K562 (cell line): ENCODE data around the gene BCKDHB. TPM values are rescaled to one million over a fixed set of nuclear protein-coding genes. Genes with fewer than 3 reads are reported as not detected.

ENCODE experiments used
- ATAC-seq: fragments of 200-7000 bp; cut with Tn5 transposase; 3 replicates; pipeline ENCODE4 v1.9.1; 2020; ENCODE audit warnings: moderate library complexity
- BruUV-seq: library from RNA; stranded (reverse); fragments of 400-500 nt; replicated peaks from 2 replicates; lab custom pipeline; 2021; lab: Mats Ljungman, UMichigan
- CTCF ChIA-PET: fragments of 300-600 bp; formaldehyde crosslinking; extraction: SDS; loops from one replicate; lab custom pipeline; 2021; ENCODE audit warnings: low intra/inter-chr PET ratio; lab: Yijun Ruan, JAX
- POLR2A ChIA-PET: fragments of 300-600, 350-650 bp; sonication (Branson Sonifier 250); formaldehyde crosslinking; extraction: SDS; loops from one replicate; lab custom pipeline; 2021; ENCODE audit warnings: antibody characterized with exemption, inconsistent platforms; lab: Yijun Ruan, JAX
- DNase-seq, 4 experiments: peaks; one replicate each; pipeline versions ENCODE4 v3.0.0 to v3.0.0-alpha.2; 2011 to 2018; ENCODE audit warnings: low spot score in 3 of 4, mixed read lengths in 3 of 4; ENCODE audit errors: extremely low read depth in 1 of 4
- FAIRE-seq: peaks from 2 replicates; lab custom pipeline; 2011; peaks lifted over from hg19 to GRCh38; lab: Jason Lieb, UNC
- H2AFZ ChIP-seq: 2 replicates; pipeline ENCODE4 v1.6.0; 2011; ENCODE audit warnings: low read depth, low read length, control low read depth, inconsistent platforms
- H3K27ac ChIP-seq: fragments of 200-600 bp; 3 replicates; pipeline ENCODE4 v1.8.0; 2011; ENCODE audit warnings: low read depth, mild to moderate bottlenecking, control low read depth, inconsistent platforms, low read length, moderate library complexity, mixed read lengths; ENCODE audit errors: extremely low read depth
- H3K27me3 ChIP-seq, 2 experiments: fragments of 300-600 bp in 1 of 2; 2 replicates in 1 of 2; 3 replicates in 1 of 2; pipeline versions ENCODE4 v1.6.0 to v1.8.0; 2011; ENCODE audit warnings: inconsistent platforms in 2 of 2, low read length in 2 of 2, mild to moderate bottlenecking in 1 of 2, mixed read lengths in 1 of 2, moderate library complexity in 1 of 2; ENCODE audit not compliant: control insufficient read depth in 2 of 2, insufficient read depth in 2 of 2
- H3K36me3 ChIP-seq: fragments of 300-600 bp; 3 replicates; pipeline ENCODE4 v1.8.0; 2011; ENCODE audit warnings: mild to moderate bottlenecking, low read length, inconsistent platforms; ENCODE audit not compliant: control insufficient read depth, insufficient read depth
- H3K4me1 ChIP-seq, 2 experiments: fragments of 200-600 bp in 1 of 2; replicated peaks in 1 of 2; 2 replicates in 1 of 2; 3 replicates in 1 of 2; pipeline versions ENCODE4 v1.5.1 to v1.8.0; 2011; ENCODE audit warnings: inconsistent platforms in 2 of 2, low read length in 2 of 2, mild to moderate bottlenecking in 1 of 2, mixed read lengths in 1 of 2, moderate library complexity in 1 of 2; ENCODE audit not compliant: control insufficient read depth in 2 of 2, insufficient read depth in 2 of 2
- H3K4me2 ChIP-seq: 2 replicates; pipeline ENCODE4 v1.6.1; 2011; ENCODE audit warnings: low read length, control low read depth, inconsistent platforms, mixed read lengths; ENCODE audit not compliant: insufficient read depth
- H3K4me3 ChIP-seq: fragments of 200-600 bp; sonication (generic), shearing (Covaris generic); 2 replicates; pipeline ENCODE4 v1.5.1; 2016; ENCODE audit warnings: control low read depth, inconsistent platforms
- H3K79me2 ChIP-seq: fragments of 200-600 bp; 3 replicates; pipeline ENCODE4 v1.8.0; 2011; ENCODE audit warnings: low read length, inconsistent platforms; ENCODE audit not compliant: control insufficient read depth, insufficient read depth
- H3K9ac ChIP-seq, 2 experiments: 2 replicates each; pipeline versions ENCODE4 v1.6.0 to v1.6.1; 2011; ENCODE audit warnings: low read depth in 2 of 2, low read length in 2 of 2, control low read depth in 1 of 2, inconsistent platforms in 1 of 2, mild to moderate bottlenecking in 1 of 2, mixed read lengths in 1 of 2; ENCODE audit not compliant: insufficient read depth in 1 of 2
- H3K9me1 ChIP-seq: one replicate; pipeline ENCODE4 v1.6.0; 2011; ENCODE audit warnings: inconsistent platforms, mild to moderate bottlenecking, low read length, moderate library complexity; ENCODE audit not compliant: control insufficient read depth, insufficient read depth
- H3K9me3 ChIP-seq: replicated peaks from 2 replicates; pipeline ENCODE4 v1.5.1; 2011; ENCODE audit warnings: low read depth, low read length, inconsistent platforms; ENCODE audit not compliant: control insufficient read depth, insufficient read depth
- H4K20me1 ChIP-seq: replicated peaks from 2 replicates; pipeline ENCODE4 v1.6.1; 2011; ENCODE audit warnings: low read length, inconsistent platforms, mixed read lengths; ENCODE audit not compliant: control insufficient read depth, insufficient read depth
- NFE2 ChIP-seq: IDR thresholded peaks from 2 replicates; pipeline ENCODE4 v1.6.1; 2014; ENCODE audit warnings: antibody characterized with exemption, low read depth
- POLR2AphosphoS5 ChIP-seq: IDR thresholded peaks from 2 replicates; pipeline ENCODE4 v1.6.1; 2011; ENCODE audit warnings: mild to moderate bottlenecking, low read depth, low read length, moderate library complexity; ENCODE audit not compliant: control insufficient read depth, insufficient read depth
- ZC3H8 ChIP-seq: fragments of 450-650 bp; IDR thresholded peaks from 2 replicates; pipeline ENCODE4 v1.6.1; 2017
- ZNF316 ChIP-seq: fragments of 450-650 bp; IDR thresholded peaks from 2 replicates; pipeline ENCODE4 v1.6.1; 2016
- WGBS: fragments of 100-300 bp; shearing (Covaris generic); methylation state at CpG from one replicate; pipeline ENCODE4 v1.1.6; 2016; ENCODE audit warnings: low coverage, mixed read lengths; ENCODE audit not compliant: insufficient coverage; ENCODE audit errors: missing lambda C conversion rate; 5-methylcytosine and 5-hydroxymethylcytosine counted together
- in situ Hi-C: fragments of 300-500 bp; cut with MboI; formaldehyde crosslinking; loops from 4 replicates; pipeline ENCODE4 v1.15.0; 2018; ENCODE audit warnings: inconsistent platforms, mixed read lengths
- intact Hi-C: fragments of 100-400 bp; cut with micrococcal nuclease; formaldehyde crosslinking; loops from 2 replicates; pipeline ENCODE4 v1.14.2; 2022
- polyA plus RNA-seq, 8 experiments: library from polyadenylated mRNA; depleted of rRNA in 4 of 8; stranded (reverse) in 5 of 8; unstranded in 3 of 8; fragments of >200 nt; fragmentation: Nextera tagmentation in 2 of 8; fragmentation: Illumina TruSeq in 1 of 8; extraction: Ambion mirVana in 2 of 8; extraction: Trizol in 1 of 8; gene quantifications; 2 replicates each; pipeline versions ENCODE4 v1.2.1 to v1.2.3, GENCODE V29; 2011 to 2014; ENCODE audit warnings: inconsistent platforms in 1 of 8, missing spikeins in 1 of 8
- total RNA-seq, 7 experiments: library from RNA; depleted of rRNA in 6 of 7; stranded (reverse); fragments of >200 nt in 6 of 7; fragmentation: Illumina TruSeq in 2 of 7; extraction: Trizol in 2 of 7; gene quantifications; 2 replicates each; pipeline versions ENCODE4 v1.2.1 to v1.2.3, GENCODE V29; 2011 to 2021; ENCODE audit warnings: low replicate concordance in 1 of 7

BCKDHB gene
- total and polyA plus RNA-seq, 9 of the 15 experiments (the other 6 are each of a cell fraction or from before 2014, with no cell fraction given) = 4.1 to 23.7 (median 7.5) TPM

- no TSS peak for BruUV-seq
These were observed 98.9 kb downstream of the BCKDHB start for GRCh38 chr6:80205404-80205803.

GRCh38 chr6:80206758-80207157 is 100.3 kb downstream of the BCKDHB start:
- intact Hi-C loops = no loop called here
- CTCF ChIA-PET = no interaction called here
- POLR2A ChIA-PET = no interaction called here
- Histone ChIP-seq H3K79me2 (no peaks in the 10 kb centered on the region), H2AFZ (no peak overlapping the region)
- no TSS peak for BruUV-seq
- TF ChIP-seq NFE2 (no peak), ZNF316 (peak; percentile 29; the same call in 1 of the 2 replicates), POLR2AphosphoS5 (no peak)
- TF ChIP-seq, all 486 proteins: peak for 1
- H3K36me3 ChIP-seq = no peaks in the 10 kb centered on the region
- no peak for FAIRE-seq
- H4K20me1 ChIP-seq = no peaks in the 10 kb centered on the region
- in situ Hi-C loops = loop anchor here (10.0 kb wide), 1 partner anchor 232 kb away; no protein-coding TSS in a partner anchor
- H3K27me3 ChIP-seq = no peaks in the 10 kb centered on the region
- no peak overlapping the region for H3K4me3 ChIP-seq
- no peaks in the 10 kb centered on the region for H3K9me3 ChIP-seq
- no peaks in the 10 kb centered on the region for H3K4me1 ChIP-seq
- H3K9me1 ChIP-seq = no peaks in the 10 kb centered on the region
- no peak overlapping the region for H3K27ac ChIP-seq
- ATAC-seq = no peak
- H3K9ac ChIP-seq = no peak overlapping the region
- no peak for DNase-seq
- no peak overlapping the region for H3K4me2 ChIP-seq

More at GRCh38 chr6:80205404-80205803, 98.9 kb downstream of the BCKDHB start:
- POLR2A ChIA-PET = no interaction called here
- in situ Hi-C loops = loop anchor here (10.0 kb wide), 1 partner anchor 231 kb away; no protein-coding TSS in a partner anchor
- FAIRE-seq (no peak), DNase-seq (no peak), ATAC-seq (no peak)
- H3K4me1 ChIP-seq = no peaks in the 10 kb centered on the region
- H3K9me1 ChIP-seq = no peaks in the 10 kb centered on the region
- no peak overlapping the region for H3K27ac ChIP-seq
- no peak overlapping the region for H2AFZ ChIP-seq
- 21% methylated on average over 4 of the region's 4 CpGs for WGBS
- no peaks in the 10 kb centered on the region for H3K9me3 ChIP-seq
- CTCF ChIA-PET = no interaction called here
- no peak overlapping the region for H3K4me2 ChIP-seq
- H3K4me3 ChIP-seq = no peak overlapping the region
- no peak overlapping the region for H3K9ac ChIP-seq
- no peaks in the 10 kb centered on the region for H3K36me3 ChIP-seq
- TF ChIP-seq ZC3H8 = no peak
- no peaks in the 10 kb centered on the region for H3K79me2 ChIP-seq
- intact Hi-C loops = no loop called here
- H3K27me3 ChIP-seq = no peaks in the 10 kb centered on the region
- H4K20me1 ChIP-seq = no peaks in the 10 kb centered on the region
